CD4-positive, alpha-beta T cell treated with Interleukin-15 for 1 hour (primary cell): ENCODE results near the gene SGCA.

Experiments
- DNase-seq: peaks from one replicate; pipeline ENCODE4 v3.0.0-alpha.2; 2020

The SGCA gene

DNA sequence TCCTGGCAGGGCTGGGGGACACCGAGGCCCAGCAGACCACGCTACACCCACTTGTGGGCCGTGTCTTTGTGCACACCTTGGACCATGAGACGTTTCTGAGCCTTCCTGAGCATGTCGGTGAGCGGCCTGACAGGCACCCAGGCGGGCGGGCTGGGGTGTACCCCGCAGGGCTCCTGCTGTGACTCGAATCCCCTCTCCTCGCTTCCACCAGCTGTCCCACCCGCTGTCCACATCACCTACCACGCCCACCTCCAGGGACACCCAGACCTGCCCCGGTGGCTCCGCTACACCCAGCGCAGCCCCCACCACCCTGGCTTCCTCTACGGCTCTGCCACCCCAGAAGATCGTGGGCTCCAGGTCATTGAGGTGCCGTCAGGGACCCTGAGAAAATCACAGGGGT lies 1.6 kb downstream of the SGCA start:
- no peak for DNase-seq

DNA sequence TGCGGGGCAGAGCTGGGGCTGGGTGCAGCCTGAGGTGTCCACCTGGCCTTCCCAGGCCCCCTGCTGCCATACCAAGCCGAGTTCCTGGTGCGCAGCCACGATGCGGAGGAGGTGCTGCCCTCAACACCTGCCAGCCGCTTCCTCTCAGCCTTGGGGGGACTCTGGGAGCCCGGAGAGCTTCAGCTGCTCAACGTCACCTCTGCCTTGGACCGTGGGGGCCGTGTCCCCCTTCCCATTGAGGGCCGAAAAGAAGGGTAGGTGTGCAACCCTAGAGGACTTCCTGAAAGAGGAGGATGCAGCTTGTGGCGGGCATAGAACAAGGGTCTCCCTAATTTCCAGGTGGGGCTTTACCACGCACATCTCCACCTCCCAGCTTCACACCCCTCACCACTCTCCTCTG lies 2.5 kb downstream of the SGCA start:
- DNase-seq: no peak

GRCh38 chr17:50169121-50169764 lies 3.4 kb downstream of the SGCA start:
- DNase-seq: peak; percentile 78

DNA sequence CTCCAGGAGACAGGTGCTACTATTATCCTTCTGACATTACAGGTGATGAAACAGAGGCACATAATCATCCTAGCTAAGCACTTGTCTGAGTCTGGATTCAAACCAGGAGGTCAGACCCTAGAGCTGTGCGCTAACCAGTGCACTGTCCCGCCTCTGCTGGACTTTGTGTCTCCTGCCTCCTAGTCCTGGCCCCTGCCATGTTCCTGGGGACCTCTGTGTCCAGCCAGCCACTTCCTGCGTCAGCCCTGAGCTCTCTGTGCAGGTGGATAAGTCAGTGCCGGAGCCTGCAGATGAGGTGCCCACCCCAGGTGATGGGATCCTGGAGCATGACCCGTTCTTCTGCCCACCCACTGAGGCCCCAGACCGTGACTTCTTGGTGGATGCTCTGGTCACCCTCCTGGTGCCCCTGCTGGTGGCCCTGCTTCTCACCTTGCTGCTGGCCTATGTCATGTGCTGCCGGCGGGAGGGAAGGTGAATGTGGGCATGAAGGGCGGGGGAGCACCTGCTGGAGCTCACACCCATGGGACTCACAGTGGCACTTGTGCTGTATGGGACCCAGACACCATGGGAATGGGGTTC lies 4.2 kb downstream of the SGCA start:
- DNase-seq: no peak

GRCh38 chr17:50170662-50171370 lies 5.0 kb downstream of the SGCA start:
- no peak for DNase-seq

- DNase-seq: no peak
Observed at GRCh38 chr17:50171371-50172071, 5.7 kb downstream of the SGCA start.

- DNase-seq: no peak
Observed at GRCh38 chr17:50172130-50172529, 6.3 kb downstream of the SGCA start.

GRCh38 chr17:50172936-50173334 lies 7.1 kb downstream of the SGCA start:
- DNase-seq: no peak

DNA sequence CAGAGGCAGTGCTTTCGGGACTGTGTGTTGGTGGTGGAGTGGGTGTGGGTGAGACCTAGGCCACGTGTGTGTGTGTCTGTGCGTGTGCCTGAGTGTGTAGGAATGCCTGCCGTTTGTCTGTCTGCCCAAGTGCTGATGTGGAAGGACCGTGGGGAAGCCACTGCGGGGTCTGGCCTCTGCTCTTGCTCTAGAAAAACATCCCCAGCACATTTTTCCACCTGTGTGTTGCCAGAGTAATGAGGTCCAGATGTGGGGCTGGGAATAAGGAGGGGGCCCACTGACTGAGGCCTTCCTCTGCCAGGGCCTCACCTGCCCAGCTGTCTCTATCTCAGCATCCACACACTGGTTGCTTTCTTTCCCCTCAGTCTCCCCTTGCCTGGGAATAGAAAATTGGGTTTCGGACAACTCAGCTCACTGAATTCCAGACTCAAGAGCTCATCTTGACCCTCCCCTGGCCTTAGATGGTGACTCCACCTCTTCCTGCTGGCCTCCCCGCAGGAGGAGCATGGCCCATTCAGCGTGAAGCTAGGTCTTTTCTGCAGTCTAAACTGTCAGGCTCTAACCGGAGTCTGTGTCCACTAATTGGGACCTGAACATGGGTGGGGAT lies 7.6 kb downstream of the SGCA start:
- no peak for DNase-seq

GRCh38 chr17:50174444-50174843 lies 8.6 kb downstream of the SGCA start:
- no peak for DNase-seq

DNA sequence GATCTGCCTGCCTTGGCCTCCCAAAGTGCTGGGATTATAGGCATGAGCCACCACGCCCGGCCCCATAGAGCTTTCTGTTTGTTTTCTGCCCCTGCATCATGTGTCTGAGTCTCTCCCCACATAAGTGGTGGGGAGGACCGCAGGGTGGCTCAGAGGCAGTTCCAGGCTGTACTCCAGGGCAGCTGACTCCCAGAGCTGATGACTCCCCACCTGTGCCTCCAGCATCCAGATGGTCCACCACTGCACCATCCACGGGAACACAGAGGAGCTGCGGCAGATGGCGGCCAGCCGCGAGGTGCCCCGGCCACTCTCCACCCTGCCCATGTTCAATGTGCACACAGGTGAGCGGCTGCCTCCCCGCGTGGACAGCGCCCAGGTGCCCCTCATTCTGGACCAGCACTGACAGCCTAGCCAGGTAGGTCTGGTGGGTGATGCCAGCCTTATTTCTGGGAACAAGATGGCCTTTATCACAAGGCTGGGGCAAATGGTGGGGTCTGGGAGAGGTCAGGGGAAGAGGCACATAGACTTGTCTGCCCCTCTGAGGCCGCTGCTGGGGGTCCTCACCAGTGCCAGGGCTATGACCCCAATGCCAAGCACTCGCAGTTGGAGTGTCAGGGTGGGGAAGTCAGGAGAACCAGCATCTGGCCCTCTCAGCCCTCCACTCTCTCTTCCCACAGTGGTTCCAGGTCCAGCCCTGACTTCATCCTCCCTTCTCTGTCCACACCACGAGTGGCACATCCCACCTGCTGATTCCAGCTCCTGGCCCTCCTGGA lies 9.4 kb downstream of the SGCA start:
- DNase-seq: no peak

GRCh38 chr17:50176559-50177357 lies 11.0 kb downstream of the SGCA start:
- no peak for DNase-seq

- DNase-seq: no peak
Observed at GRCh38 chr17:50177476-50177875, 11.7 kb downstream of the SGCA start.

DNA sequence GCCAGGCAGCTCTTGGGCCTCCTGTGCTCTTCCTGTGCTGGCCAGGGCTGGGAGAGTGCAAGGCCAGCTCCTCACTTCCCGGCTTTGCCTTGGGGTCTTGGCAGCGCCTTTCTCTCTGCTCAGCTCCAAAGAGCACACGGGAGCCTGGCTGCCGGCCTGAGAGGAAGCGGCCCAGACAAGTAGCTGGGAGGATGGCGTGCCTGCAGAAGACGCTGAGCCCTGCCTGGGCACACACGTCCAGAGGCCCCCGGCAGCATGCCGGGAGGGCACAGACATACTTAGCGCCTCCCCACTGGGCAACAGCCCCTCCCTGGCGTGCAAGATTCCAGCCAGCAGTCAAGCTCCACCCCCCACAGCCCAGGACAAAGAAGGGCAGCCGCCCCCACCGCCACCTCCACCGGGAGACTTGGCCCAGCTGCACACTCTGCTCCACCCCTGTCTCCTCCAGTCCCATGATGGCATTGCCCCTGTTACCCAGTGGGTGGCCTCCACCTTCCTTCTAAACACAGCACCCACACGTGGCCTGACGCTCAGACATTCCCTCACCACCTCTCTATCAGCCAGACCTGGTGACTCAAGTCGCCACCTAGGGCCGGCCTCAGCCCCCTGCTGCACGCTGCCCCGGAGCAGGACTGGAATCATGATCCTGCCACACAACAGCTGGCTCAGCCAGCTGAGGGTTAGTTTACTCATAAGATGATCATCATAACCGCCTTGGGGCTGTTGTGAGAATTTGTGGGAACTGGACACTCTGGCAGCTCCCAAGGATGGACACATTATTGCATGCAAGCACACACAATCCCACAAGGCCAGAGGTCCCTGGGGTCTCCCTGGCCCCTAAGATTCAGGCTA lies 12.4 kb downstream of the SGCA start:
- DNase-seq: peak; percentile 51

DNA sequence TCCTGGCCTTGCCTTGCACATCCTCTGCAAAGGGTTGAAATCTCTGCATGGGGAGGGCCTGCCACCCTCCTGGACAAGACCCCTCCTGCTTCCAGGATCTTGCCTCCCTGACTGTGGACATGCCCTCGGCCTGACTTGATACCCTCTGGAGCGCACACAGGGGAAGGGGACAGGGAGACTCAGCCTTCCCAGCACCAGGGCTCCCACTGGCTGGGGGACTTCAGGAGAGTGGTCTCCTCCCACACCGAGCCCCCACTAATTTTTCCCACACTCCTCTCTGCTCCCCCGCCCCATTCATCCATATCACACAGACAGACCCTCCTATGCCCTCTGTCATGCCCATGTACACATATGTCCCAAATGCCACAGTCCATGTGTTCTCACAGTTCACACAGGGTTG lies 14.3 kb downstream of the SGCA start:
- DNase-seq: no peak

DNA sequence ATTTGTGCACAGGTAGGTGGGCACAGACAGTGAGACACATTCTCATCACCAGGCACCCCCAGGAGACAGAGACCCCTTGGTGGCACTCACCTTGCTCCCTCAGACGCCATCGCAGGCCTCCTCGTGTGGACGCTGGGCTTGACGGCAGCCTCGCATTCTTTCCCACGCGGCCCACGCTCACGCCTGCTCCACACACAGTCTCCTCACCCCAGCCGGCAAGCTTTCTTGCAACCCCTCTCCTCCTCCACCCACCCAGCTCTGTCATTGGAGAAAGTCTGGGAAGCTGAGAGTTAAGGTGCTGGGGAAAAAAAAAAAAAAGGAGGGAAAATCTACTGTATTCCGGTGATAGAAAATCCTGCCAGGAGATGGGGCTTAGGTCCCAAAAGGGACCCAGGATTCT lies 14.8 kb downstream of the SGCA start:
- DNase-seq: no peak

GRCh38 chr17:50181144-50181543 lies 15.3 kb downstream of the SGCA start:
- no peak for DNase-seq

DNA sequence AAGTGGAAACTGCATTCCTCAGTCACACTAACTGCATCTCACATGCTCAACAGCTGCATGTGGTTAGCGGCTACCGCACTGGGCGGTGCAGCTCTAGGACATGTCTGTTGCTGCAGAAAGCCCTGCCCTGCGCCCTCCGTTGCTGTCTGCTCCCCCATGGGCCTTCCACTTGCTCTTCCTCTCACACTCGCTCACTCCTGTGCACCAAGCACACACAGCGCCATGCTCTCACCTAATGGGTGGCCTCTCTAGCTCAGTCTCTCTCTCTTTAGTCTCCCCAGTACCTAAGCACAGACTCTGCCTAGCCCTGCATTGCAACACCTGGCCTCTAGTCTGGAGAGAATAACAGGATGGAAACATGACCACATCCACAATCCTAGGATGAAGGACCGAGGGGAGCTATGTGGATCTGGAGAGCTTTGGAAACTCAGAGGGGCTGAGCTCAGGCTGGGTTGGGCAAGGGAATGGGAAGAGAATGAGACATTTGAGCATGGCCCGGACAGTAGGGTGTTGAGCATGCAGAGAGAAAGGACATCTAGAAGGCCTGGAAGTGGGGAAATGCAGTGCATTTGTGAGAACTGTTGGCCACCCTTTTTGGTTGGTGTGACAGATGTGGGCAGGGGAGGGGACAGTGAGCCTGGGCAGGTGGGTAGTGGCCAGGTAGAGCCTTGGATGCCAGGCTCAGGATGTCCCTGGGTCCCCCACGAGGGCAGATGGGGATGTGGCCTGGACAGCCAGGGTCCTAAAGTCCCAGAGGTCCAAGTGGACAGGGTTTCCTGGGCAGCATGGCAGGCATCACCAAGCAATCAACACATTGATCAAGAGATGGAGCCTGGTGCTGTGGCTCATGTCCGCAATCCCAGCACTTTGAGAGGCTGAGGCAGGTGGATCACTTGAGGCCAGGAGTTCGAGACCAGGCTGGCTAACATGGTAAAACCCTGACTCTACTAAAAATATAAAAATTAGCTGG lies 16.1 kb downstream of the SGCA start:
- DNase-seq: no peak

DNA sequence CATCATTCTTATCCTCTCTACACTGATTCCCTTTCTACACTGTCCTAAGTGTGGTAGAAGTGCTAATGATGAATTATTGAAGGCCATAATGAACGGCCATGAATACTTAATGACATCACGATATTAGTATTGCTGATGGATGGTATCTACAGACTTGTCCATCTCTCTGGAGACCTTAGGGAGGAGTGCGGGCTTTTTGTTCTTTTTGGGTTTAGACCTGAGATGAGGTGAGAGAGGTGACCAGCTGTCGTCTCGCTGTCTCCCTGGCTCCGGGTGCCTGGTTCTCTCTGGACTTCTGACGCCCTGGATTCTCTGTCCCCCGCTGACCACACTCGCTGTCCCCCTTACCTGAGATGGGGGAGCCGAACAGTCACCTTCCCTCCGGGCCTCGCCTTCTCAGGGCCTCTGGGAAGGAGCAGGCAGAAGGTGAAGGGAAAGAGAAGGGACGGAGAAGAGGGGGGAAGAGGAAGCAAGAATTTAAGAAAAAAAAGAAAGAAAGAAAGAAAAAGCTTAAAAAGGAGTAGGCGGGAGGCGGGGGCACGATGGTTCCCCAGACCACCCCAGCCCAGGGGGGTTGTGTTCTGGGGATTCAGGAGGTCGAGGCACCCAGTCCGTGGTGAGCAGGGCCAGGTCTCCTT lies 17.1 kb downstream of the SGCA start:
- DNase-seq: no peak
